HG03439 (cell line): ENCODE results near the gene VEPH1.

Source experiments
- ATAC-seq: cut with Tn5 transposase; IDR thresholded peaks from one replicate; pipeline ENCODE4 v1.9.1; 2021; ENCODE audit warnings: mild to moderate bottlenecking, moderate library complexity; ENCODE audit not compliant: unreplicated experiment

VEPH1 gene

GRCh38 chr3:157276801-157277200 is 226.4 kb downstream of the VEPH1 start:
- ATAC-seq = no peak

GRCh38 chr3:157275832-157276231 is 227.4 kb downstream of the VEPH1 start:
- no peak for ATAC-seq

GRCh38 chr3:157274644-157275137 is 228.5 kb downstream of the VEPH1 start:
- no peak for ATAC-seq

- ATAC-seq = no peak
Observed at GRCh38 chr3:157271283-157271882, 231.8 kb downstream of the VEPH1 start.

- ATAC-seq = no peak
Observed at GRCh38 chr3:157268026-157268425, 235.2 kb downstream of the VEPH1 start.

GRCh38 chr3:157265931-157266330 is 237.3 kb downstream of the VEPH1 start:
- ATAC-seq = no peak

- no peak for ATAC-seq
Observed at GRCh38 chr3:157263027-157263426, 240.2 kb downstream of the VEPH1 start.

GRCh38 chr3:157261000-157261399 is 242.2 kb downstream of the VEPH1 start:
- no peak for ATAC-seq

GRCh38 chr3:157259825-157260224 is 243.4 kb downstream of the VEPH1 start:
- no peak for ATAC-seq

- no peak for ATAC-seq
Observed at GRCh38 chr3:157257101-157257500, 246.1 kb downstream of the VEPH1 start.

- ATAC-seq = no peak
Observed at GRCh38 chr3:157255797-157256196, 247.4 kb downstream of the VEPH1 start.

- ATAC-seq = no peak
Observed at GRCh38 chr3:157251685-157252084, 251.5 kb downstream of the VEPH1 start.

- ATAC-seq = no peak
Observed at GRCh38 chr3:157249606-157250005, 253.6 kb downstream of the VEPH1 start.

- ATAC-seq = no peak
Observed at GRCh38 chr3:157248590-157249422, 254.4 kb downstream of the VEPH1 start.

- ATAC-seq = no peak
Observed at GRCh38 chr3:157247391-157247790, 255.8 kb downstream of the VEPH1 start.

GRCh38 chr3:157242836-157243235 is 260.4 kb downstream of the VEPH1 start:
- no peak for ATAC-seq

GRCh38 chr3:157241599-157241998 is 261.6 kb downstream of the VEPH1 start:
- no peak for ATAC-seq

- ATAC-seq = no peak
Observed at GRCh38 chr3:157240408-157240807, 262.8 kb downstream of the VEPH1 start.

GRCh38 chr3:157239082-157239704 is 264.0 kb downstream of the VEPH1 start:
- peak; percentile 100 for ATAC-seq

- ATAC-seq = no peak
Observed at GRCh38 chr3:157238457-157238856, 264.8 kb downstream of the VEPH1 start.

GRCh38 chr3:157237886-157238285 is 265.3 kb downstream of the VEPH1 start:
- ATAC-seq = no peak

- ATAC-seq = no peak
Observed at GRCh38 chr3:157235291-157235690, 267.9 kb downstream of the VEPH1 start.
